HG03442 (cell line): ENCODE measurements around the gene CRADD.
"Not testable (repeated sequence)": the region's sequence is repeated elsewhere in the genome, so short reads cannot be mapped to it uniquely, and the experiment has no call there.

Source experiments
- ATAC-seq: cut with Tn5 transposase; IDR thresholded peaks from one replicate; pipeline ENCODE4 v1.9.1; 2021; ENCODE audit warnings: mild to moderate bottlenecking, moderate library complexity; ENCODE audit not compliant: unreplicated experiment

CRADD gene

GRCh38 chr12:93918900-93919299 lies 241.7 kb downstream of the CRADD start:
- ATAC-seq, result no peak

- ATAC-seq, result no peak
Measured at GRCh38 chr12:93921521-93921920, 244.3 kb downstream of the CRADD start.

DNA sequence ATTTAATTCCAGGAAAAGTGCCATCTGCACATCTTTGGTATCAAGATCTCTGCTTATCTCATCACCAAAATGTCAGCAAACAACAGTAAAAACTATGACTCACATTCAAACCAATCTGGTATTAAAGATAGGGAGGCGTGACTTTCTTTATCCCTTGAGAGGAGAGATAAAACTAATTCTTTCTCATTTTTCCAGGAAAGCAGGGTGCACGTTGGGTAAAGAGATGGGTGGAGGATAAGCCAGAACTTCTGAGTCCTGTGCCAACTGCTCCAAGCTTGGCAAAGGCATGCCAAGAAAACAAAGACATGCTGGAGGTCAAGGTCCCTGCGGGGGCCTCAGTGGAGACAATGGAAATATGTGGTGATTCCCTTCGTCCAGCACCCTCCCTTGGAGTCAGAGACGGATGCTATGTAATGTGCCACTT lies 245.4 kb downstream of the CRADD start:
- ATAC-seq, result no peak

DNA sequence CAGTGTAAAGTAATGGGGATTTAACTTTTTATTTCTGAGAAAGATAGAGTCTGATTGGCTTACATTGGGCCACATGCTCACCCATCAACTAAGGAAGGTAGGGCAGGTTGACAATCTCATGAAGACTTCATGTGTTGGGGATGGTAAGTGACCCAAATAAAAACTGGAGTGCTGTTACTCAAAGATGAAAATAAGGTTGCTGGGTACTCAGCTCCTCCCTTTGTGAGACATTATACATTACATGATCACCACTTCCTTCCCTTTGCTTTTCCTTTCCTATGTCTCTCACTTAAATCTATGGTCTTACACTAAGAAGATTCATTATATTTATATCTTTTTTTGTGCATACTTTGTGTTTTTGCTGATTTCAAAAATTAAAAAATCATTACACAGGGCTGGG lies 247.2 kb downstream of the CRADD start:
- no peak for ATAC-seq

DNA sequence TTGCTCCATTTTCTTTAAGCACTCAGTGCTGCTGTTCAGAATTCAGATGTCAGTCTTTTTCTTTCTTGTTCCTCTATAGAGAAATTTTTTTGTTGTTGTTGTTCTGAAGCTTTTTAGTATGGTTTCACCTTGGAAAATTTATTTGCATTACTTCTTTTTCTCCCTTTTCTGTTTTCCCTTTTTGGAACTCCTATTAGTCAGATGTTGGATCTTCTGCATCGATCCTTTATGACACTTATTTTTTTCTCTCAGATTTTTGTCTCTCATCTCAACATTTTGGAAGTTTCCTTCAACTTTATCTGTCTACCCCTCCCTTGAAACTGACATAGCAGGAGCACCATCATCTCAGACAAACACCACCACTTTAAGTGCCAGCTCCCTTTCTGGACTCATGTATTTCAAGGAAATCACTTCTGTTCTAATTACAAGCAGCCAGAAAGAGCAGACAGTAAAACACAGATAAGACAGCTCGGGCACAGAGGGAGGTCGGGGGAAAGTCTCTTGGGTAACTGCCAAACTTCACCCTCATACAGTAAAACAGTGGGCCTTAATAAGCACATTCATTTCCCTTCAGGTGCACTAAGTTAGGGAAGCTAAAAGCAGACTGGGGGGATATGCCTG lies 248.5 kb downstream of the CRADD start:
- no peak for ATAC-seq

GRCh38 chr12:93926237-93926636 lies 249.1 kb downstream of the CRADD start:
- no peak for ATAC-seq

GRCh38 chr12:93929081-93929480 lies 251.9 kb downstream of the CRADD start:
- ATAC-seq, result not testable (repeated sequence)

DNA sequence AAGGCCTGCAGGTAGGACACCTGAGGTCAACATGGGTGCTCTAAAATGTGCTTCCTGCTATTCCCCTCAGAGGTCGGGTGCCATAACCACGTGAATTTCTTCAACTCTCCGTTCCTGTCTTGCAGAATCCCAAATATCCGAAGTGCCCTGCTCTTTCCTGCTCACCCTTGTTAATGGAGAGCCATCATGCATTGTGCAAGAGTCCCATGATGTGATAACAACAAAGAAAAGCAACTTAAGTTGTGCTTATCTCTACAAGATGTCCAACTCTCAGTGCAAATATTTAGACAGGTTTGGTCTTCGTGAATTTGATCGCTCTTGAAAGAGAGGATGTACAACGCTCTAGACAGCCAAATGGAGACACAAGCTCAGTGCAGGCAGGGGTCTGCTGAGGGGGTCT lies 260.6 kb downstream of the CRADD start:
- ATAC-seq, result no peak

GRCh38 chr12:93938317-93938716 lies 261.1 kb downstream of the CRADD start:
- no peak for ATAC-seq

DNA sequence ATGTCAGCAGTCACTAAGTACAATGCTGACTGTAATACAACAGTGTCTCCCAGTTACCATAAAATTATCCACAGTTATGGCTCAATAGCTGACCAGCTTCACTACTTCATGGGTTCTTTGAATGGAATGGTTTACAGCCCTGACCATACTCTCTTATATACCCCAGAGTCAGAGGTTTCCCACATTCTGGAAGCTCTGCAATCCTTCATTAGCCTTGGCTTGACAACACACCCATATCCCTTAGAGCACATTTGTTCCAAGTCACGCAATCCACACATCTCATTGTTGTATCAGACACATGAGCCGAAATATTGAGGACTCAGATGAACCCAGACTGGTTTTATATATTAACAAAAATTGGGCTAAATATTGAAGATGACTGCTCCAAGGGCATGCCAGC lies 261.8 kb downstream of the CRADD start:
- no peak for ATAC-seq

DNA sequence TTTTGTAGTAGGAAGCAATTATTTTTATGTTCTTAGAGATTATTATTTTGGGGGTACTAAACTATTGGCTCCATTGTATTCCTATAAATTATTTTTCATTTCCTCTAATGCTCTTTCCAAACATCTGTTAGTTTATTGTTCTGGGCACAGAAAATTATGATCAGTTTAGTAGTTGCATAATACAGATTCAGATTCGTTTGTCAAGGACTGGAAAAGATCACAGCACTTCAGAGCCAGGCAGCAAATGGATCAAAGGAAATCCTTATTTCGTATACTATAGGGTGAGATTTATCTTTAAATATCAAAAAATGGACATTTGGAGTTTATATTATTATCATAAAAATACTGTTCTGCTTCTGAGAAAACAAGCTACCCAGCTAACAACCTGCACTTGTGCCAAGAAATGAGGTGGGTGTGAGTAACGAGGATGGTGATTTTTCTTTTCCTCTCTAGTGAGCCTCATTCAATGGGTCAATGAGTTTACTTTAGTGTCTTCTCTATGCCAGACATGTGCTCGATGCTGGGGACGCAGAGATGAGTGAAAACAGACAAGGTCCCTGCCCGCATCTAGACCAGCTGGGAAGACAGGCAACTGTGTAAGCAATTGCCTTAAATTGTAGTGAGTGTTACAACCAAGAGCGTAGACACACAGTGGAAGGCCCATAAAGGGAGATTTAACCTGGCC lies 262.6 kb downstream of the CRADD start:
- ATAC-seq, result no peak

DNA sequence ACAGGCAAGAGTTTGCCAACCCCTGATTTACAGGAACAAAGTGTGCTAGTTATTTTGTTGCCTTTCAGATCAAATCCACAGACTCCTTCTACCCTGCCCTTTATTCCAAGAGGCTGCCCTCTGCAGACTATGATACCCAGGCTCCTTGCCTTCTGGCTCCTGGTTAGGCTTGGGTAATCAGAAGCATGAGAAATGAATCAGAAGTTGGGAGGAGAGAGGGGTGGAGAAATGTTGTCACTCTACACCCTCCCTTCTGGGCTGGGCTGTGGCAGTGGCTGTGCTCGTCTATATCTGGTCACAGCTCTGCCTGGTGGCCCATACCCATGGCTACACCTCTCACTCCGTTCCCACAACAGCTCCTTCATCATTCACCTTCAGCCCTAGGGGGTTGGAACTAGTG lies 266.6 kb downstream of the CRADD start:
- ATAC-seq, result no peak

GRCh38 chr12:93944201-93944600 lies 267.0 kb downstream of the CRADD start:
- ATAC-seq, result no peak
